K562 (cell line): ENCODE results near the gene KCNK4. TPM values are rescaled to one million over a fixed set of nuclear protein-coding genes. Genes with fewer than 3 reads are reported as not detected.

Experiments used
- ATAC-seq: fragments of 200-7000 bp; cut with Tn5 transposase; 3 replicates; pipeline ENCODE4 v1.9.1; 2020; ENCODE audit warnings: moderate library complexity
- BruUV-seq: library from RNA; stranded (reverse); fragments of 400-500 nt; replicated peaks from 2 replicates; lab custom pipeline; 2021; lab: Mats Ljungman, UMichigan
- CTCF ChIA-PET: fragments of 300-600 bp; formaldehyde crosslinking; extraction: SDS; loops from one replicate; lab custom pipeline; 2021; ENCODE audit warnings: low intra/inter-chr PET ratio; lab: Yijun Ruan, JAX
- POLR2A ChIA-PET: fragments of 300-600, 350-650 bp; sonication (Branson Sonifier 250); formaldehyde crosslinking; extraction: SDS; loops from one replicate; lab custom pipeline; 2021; ENCODE audit warnings: antibody characterized with exemption, inconsistent platforms; lab: Yijun Ruan, JAX
- DNase-seq, 4 experiments: peaks; one replicate each; pipeline versions ENCODE4 v3.0.0 to v3.0.0-alpha.2; 2011 to 2018; ENCODE audit warnings: low spot score in 3 of 4, mixed read lengths in 3 of 4; ENCODE audit errors: extremely low read depth in 1 of 4
- FAIRE-seq: peaks from 2 replicates; lab custom pipeline; 2011; peaks lifted over from hg19 to GRCh38; lab: Jason Lieb, UNC
- H2AFZ ChIP-seq: 2 replicates; pipeline ENCODE4 v1.6.0; 2011; ENCODE audit warnings: low read depth, low read length, control low read depth, inconsistent platforms
- H3K27ac ChIP-seq: fragments of 200-600 bp; 3 replicates; pipeline ENCODE4 v1.8.0; 2011; ENCODE audit warnings: low read depth, mild to moderate bottlenecking, control low read depth, inconsistent platforms, low read length, moderate library complexity, mixed read lengths; ENCODE audit errors: extremely low read depth
- H3K27me3 ChIP-seq, 2 experiments: fragments of 300-600 bp in 1 of 2; 2 replicates in 1 of 2; 3 replicates in 1 of 2; pipeline versions ENCODE4 v1.6.0 to v1.8.0; 2011; ENCODE audit warnings: inconsistent platforms in 2 of 2, low read length in 2 of 2, mild to moderate bottlenecking in 1 of 2, mixed read lengths in 1 of 2, moderate library complexity in 1 of 2; ENCODE audit not compliant: control insufficient read depth in 2 of 2, insufficient read depth in 2 of 2
- H3K36me3 ChIP-seq: fragments of 300-600 bp; 3 replicates; pipeline ENCODE4 v1.8.0; 2011; ENCODE audit warnings: mild to moderate bottlenecking, low read length, inconsistent platforms; ENCODE audit not compliant: control insufficient read depth, insufficient read depth
- H3K4me1 ChIP-seq, 2 experiments: fragments of 200-600 bp in 1 of 2; replicated peaks in 1 of 2; 2 replicates in 1 of 2; 3 replicates in 1 of 2; pipeline versions ENCODE4 v1.5.1 to v1.8.0; 2011; ENCODE audit warnings: inconsistent platforms in 2 of 2, low read length in 2 of 2, mild to moderate bottlenecking in 1 of 2, mixed read lengths in 1 of 2, moderate library complexity in 1 of 2; ENCODE audit not compliant: control insufficient read depth in 2 of 2, insufficient read depth in 2 of 2
- H3K4me2 ChIP-seq: 2 replicates; pipeline ENCODE4 v1.6.1; 2011; ENCODE audit warnings: low read length, control low read depth, inconsistent platforms, mixed read lengths; ENCODE audit not compliant: insufficient read depth
- H3K4me3 ChIP-seq: fragments of 200-600 bp; sonication (generic), shearing (Covaris generic); 2 replicates; pipeline ENCODE4 v1.5.1; 2016; ENCODE audit warnings: control low read depth, inconsistent platforms
- H3K79me2 ChIP-seq: fragments of 200-600 bp; 3 replicates; pipeline ENCODE4 v1.8.0; 2011; ENCODE audit warnings: low read length, inconsistent platforms; ENCODE audit not compliant: control insufficient read depth, insufficient read depth
- H3K9ac ChIP-seq, 2 experiments: 2 replicates each; pipeline versions ENCODE4 v1.6.0 to v1.6.1; 2011; ENCODE audit warnings: low read depth in 2 of 2, low read length in 2 of 2, control low read depth in 1 of 2, inconsistent platforms in 1 of 2, mild to moderate bottlenecking in 1 of 2, mixed read lengths in 1 of 2; ENCODE audit not compliant: insufficient read depth in 1 of 2
- H3K9me1 ChIP-seq: one replicate; pipeline ENCODE4 v1.6.0; 2011; ENCODE audit warnings: inconsistent platforms, mild to moderate bottlenecking, low read length, moderate library complexity; ENCODE audit not compliant: control insufficient read depth, insufficient read depth
- H3K9me3 ChIP-seq: replicated peaks from 2 replicates; pipeline ENCODE4 v1.5.1; 2011; ENCODE audit warnings: low read depth, low read length, inconsistent platforms; ENCODE audit not compliant: control insufficient read depth, insufficient read depth
- H4K20me1 ChIP-seq: replicated peaks from 2 replicates; pipeline ENCODE4 v1.6.1; 2011; ENCODE audit warnings: low read length, inconsistent platforms, mixed read lengths; ENCODE audit not compliant: control insufficient read depth, insufficient read depth
- BCOR ChIP-seq: fragments of 450-650 bp; IDR thresholded peaks from 2 replicates; pipeline ENCODE4 v1.6.1; 2016
- CSDE1 ChIP-seq, 2 experiments: fragments of 450-650 bp; IDR thresholded peaks; 2 replicates each; pipeline ENCODE4 v1.6.1; 2016; ENCODE audit warnings: mild to moderate bottlenecking in 1 of 2
- JUN ChIP-seq, 2 experiments: sonication (generic) in 1 of 2; formaldehyde crosslinking in 1 of 2; IDR thresholded peaks; 2 replicates each; pipeline versions ENCODE4 v1.6.1 to v1.8.0; 2012 to 2022; ENCODE audit warnings: borderline replicate concordance in 2 of 2, mild to moderate bottlenecking in 2 of 2, improper control_type of control experiment in 1 of 2, low read depth in 1 of 2, low read length in 1 of 2, missing genetic modification reagents in 1 of 2
- KAT8 ChIP-seq: fragments of 450-650 bp; IDR thresholded peaks from 2 replicates; pipeline ENCODE4 v1.6.1; 2016; ENCODE audit warnings: low read depth, mild to moderate bottlenecking
- KDM1A ChIP-seq, 2 experiments: fragments of 450-650 bp; IDR thresholded peaks; 2 replicates each; pipeline ENCODE4 v1.6.1; 2016; ENCODE audit warnings: mild to moderate bottlenecking in 2 of 2
- KDM2B ChIP-seq: fragments of 250-450 bp; sonication (Bioruptor Pico); IDR thresholded peaks from 2 replicates; pipeline ENCODE4 v1.8.0; 2021; ENCODE audit warnings: mild to moderate bottlenecking, moderate library complexity
- PHB2 ChIP-seq: fragments of 450-650 bp; IDR thresholded peaks from 2 replicates; pipeline ENCODE4 v1.6.1; 2017; ENCODE audit warnings: low read depth
- RB1 ChIP-seq: fragments of 450-650 bp; IDR thresholded peaks from 2 replicates; pipeline ENCODE4 v1.6.1; 2017; ENCODE audit warnings: low read depth, mild to moderate bottlenecking
- RBBP5 ChIP-seq: fragments of 200-600 bp; sonication (generic); IDR thresholded peaks from 2 replicates; pipeline ENCODE4 v1.6.1; 2012; ENCODE audit warnings: borderline replicate concordance, mild to moderate bottlenecking, low read length, control low read depth, inconsistent platforms; ENCODE audit not compliant: insufficient read depth, poor library complexity, severe bottlenecking
- RCOR1 ChIP-seq, 2 experiments: IDR thresholded peaks; 2 replicates each; pipeline ENCODE4 v1.6.1; 2012; ENCODE audit warnings: low read depth in 2 of 2, low read length in 2 of 2, borderline replicate concordance in 1 of 2, improper control_type of control experiment in 1 of 2
- SMARCA5 ChIP-seq: fragments of 450-650 bp; IDR thresholded peaks from 2 replicates; pipeline ENCODE4 v1.6.1; 2016
- SP2 ChIP-seq: IDR thresholded peaks from 2 replicates; pipeline ENCODE4 v1.6.1; 2011; ENCODE audit warnings: mild to moderate bottlenecking, low read depth, low read length, moderate library complexity; ENCODE audit not compliant: poor library complexity, severe bottlenecking; ENCODE audit errors: extremely low read depth
- SRF ChIP-seq, 2 experiments: fragments of 250-450, 450-650 bp in 1 of 2; sonication (Bioruptor Pico) in 1 of 2; sonication (generic) in 1 of 2; formaldehyde crosslinking; IDR thresholded peaks; 2 replicates each; pipeline versions ENCODE4 v1.5.0 to v1.5.1; 2020 to 2022; ENCODE audit warnings: mild to moderate bottlenecking in 1 of 2, missing genetic modification reagents in 1 of 2
- TCF7L2 ChIP-seq: fragments of 150-350 bp; IDR thresholded peaks from 2 replicates; pipeline ENCODE4 v1.6.1; 2016; ENCODE audit warnings: low read depth, mild to moderate bottlenecking, low read length, moderate library complexity
- ZC3H4 ChIP-seq: sonication (generic); formaldehyde crosslinking; IDR thresholded peaks from 2 replicates; pipeline ENCODE4 v1.9.0; 2021; ENCODE audit warnings: missing genetic modification reagents, borderline replicate concordance
- ZFP30 ChIP-seq: fragments of 250-450 bp; sonication (Bioruptor Pico); IDR thresholded peaks from 2 replicates; pipeline ENCODE4 v1.8.0; 2022; ENCODE audit warnings: moderate library complexity, mild to moderate bottlenecking, inconsistent platforms, borderline replicate concordance
- ZNF584 ChIP-seq: fragments of 200-800 bp; sonication (Bioruptor generic); IDR thresholded peaks from 2 replicates; pipeline ENCODE4 v1.6.1; 2016; ENCODE audit warnings: low read depth, mild to moderate bottlenecking, missing genetic modification characterization, missing compliant biosample characterization
- ZNF77 ChIP-seq: fragments of 250-450 bp; sonication (Bioruptor Pico); IDR thresholded peaks from 2 replicates; pipeline ENCODE4 v1.5.0; 2020
- WGBS: fragments of 100-300 bp; shearing (Covaris generic); methylation state at CpG from one replicate; pipeline ENCODE4 v1.1.6; 2016; ENCODE audit warnings: low coverage, mixed read lengths; ENCODE audit not compliant: insufficient coverage; ENCODE audit errors: missing lambda C conversion rate; 5-methylcytosine and 5-hydroxymethylcytosine counted together
- in situ Hi-C: fragments of 300-500 bp; cut with MboI; formaldehyde crosslinking; loops from 4 replicates; pipeline ENCODE4 v1.15.0; 2018; ENCODE audit warnings: inconsistent platforms, mixed read lengths
- intact Hi-C: fragments of 100-400 bp; cut with micrococcal nuclease; formaldehyde crosslinking; loops from 2 replicates; pipeline ENCODE4 v1.14.2; 2022
- polyA plus RNA-seq, 8 experiments: library from polyadenylated mRNA; depleted of rRNA in 4 of 8; stranded (reverse) in 5 of 8; unstranded in 3 of 8; fragments of >200 nt; fragmentation: Nextera tagmentation in 2 of 8; fragmentation: Illumina TruSeq in 1 of 8; extraction: Ambion mirVana in 2 of 8; extraction: Trizol in 1 of 8; gene quantifications; 2 replicates each; pipeline versions ENCODE4 v1.2.1 to v1.2.3, GENCODE V29; 2011 to 2014; ENCODE audit warnings: inconsistent platforms in 1 of 8, missing spikeins in 1 of 8
- total RNA-seq, 7 experiments: library from RNA; depleted of rRNA in 6 of 7; stranded (reverse); fragments of >200 nt in 6 of 7; fragmentation: Illumina TruSeq in 2 of 7; extraction: Trizol in 2 of 7; gene quantifications; 2 replicates each; pipeline versions ENCODE4 v1.2.1 to v1.2.3, GENCODE V29; 2011 to 2021; ENCODE audit warnings: low replicate concordance in 1 of 7

KCNK4 gene
- total and polyA plus RNA-seq, 9 of the 15 experiments (the other 6 are each of a cell fraction or from before 2014, with no cell fraction given): not detected

DNA sequence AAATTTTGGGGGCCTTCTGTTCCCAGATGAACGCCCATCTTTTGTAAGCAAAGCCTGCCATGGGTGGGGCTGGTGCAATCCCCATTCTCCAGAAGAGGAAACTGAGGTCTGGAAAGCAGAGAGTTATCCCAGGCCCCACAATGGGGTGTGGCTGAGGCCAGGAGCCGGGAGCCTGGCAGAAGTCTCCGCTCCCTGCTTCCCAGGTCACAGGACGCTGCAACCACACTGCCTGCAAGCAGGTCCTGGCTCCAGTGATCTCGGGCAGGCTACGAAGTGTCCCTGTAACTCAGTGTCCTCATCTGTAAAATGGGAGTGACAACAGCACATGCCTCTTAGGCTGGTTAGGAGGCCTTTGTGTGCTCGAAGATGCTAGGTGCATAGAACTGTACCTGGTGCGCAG lies 38.1 kb upstream of the KCNK4 start:
- POLR2A ChIA-PET: interaction anchor here (0.6 to 1.1 kb wide), 2 partner anchors 8 to 17 kb away, joined by 3 to 5 read pairs; no protein-coding TSS in a partner anchor
- Histone ChIP-seq H3K27ac (no peak overlapping the region), H3K36me3 (peaks cover 42% of the 10 kb centered on the region; the same call in 2 of the 3 replicates), H2AFZ (no peak overlapping the region), H3K4me1 (peaks cover 25 to 79% of the 10 kb centered on the region in 2 experiments), H3K4me3 (no peak overlapping the region), H3K27me3 (no peaks in the 10 kb centered on the region), H3K79me2 (peaks cover 27% of the 10 kb centered on the region), H3K9ac (peak overlapping the region in 1 of 2 experiments; percentile 95; a peak in 2 of 4 replicates), H3K9me1 (no peaks in the 10 kb centered on the region), H4K20me1 (peaks cover 7% of the 10 kb centered on the region), H3K9me3 (no peaks in the 10 kb centered on the region), H3K4me2 (no peak overlapping the region)
- no peak for DNase-seq
- FAIRE-seq: no peak
- CTCF ChIA-PET: no interaction called here
- TF ChIP-seq ZNF77 (CRISPR knock-in tag) (no peak), BCOR (peak; percentile 63; the same call in 1 of the 2 replicates), RB1 (0 out of 2 replicates have a peak, but pooled peaks have one; percentile 4), KDM1A (IDR thresholded peaks at IDR 0.05) (peak; percentile 20 to 23; a peak in 1 of 4 replicates)
- in situ Hi-C loops (no loop called here), intact Hi-C loops (no loop called here)
- ATAC-seq: no peak
- BruUV-seq: TSS peak; percentile 58
- WGBS: 77% methylated on average over 8 of the region's 8 CpGs

- Histone ChIP-seq H3K9me3 (no peaks in the 10 kb centered on the region), H3K9me1 (no peaks in the 10 kb centered on the region), H3K36me3 (peaks cover 47% of the 10 kb centered on the region; the same call in 2 of the 3 replicates), H3K27ac (no peak overlapping the region), H3K79me2 (peaks cover 27% of the 10 kb centered on the region), H3K27me3 (no peaks in the 10 kb centered on the region), H3K4me1 (peaks cover 21 to 78% of the 10 kb centered on the region in 2 experiments), H3K4me2 (no peak overlapping the region), H2AFZ (no peak overlapping the region), H3K9ac (0 out of 4 replicates have a peak overlapping the region, but pooled peaks of 1 of the 2 experiments have one; percentile 53), H3K4me3 (no peak overlapping the region), H4K20me1 (peaks cover 7% of the 10 kb centered on the region)
- CTCF ChIA-PET: no interaction called here
- DNase-seq (no peak), ATAC-seq (no peak), FAIRE-seq (no peak)
- POLR2A ChIA-PET: interaction anchor here (0.5 to 0.7 kb wide), 3 partner anchors 8 to 294 kb away, joined by 3 to 5 read pairs (median 4); no protein-coding TSS in a partner anchor
- WGBS: 88% methylated on average over 5 of the region's 5 CpGs
- no peak for TF ChIP-seq KAT8
- no peak for TF ChIP-seq ZC3H4 (CRISPR knock-in tag)
- TF ChIP-seq SP2: no peak
- no peak for TF ChIP-seq TCF7L2
- TF ChIP-seq JUN (IDR thresholded peaks at IDR 0.05; ENCODE audit: borderline replicate concordance, low read depth, low read length): no peak
- no peak for TF ChIP-seq JUN (CRISPR knock-in tag; IDR thresholded peaks at IDR 0.05; ENCODE audit: borderline replicate concordance)
- TF ChIP-seq CSDE1 (IDR thresholded peaks at IDR 0.05): no peak
- TF ChIP-seq ZFP30: no peak
- TF ChIP-seq RBBP5: no peak
- no peak for TF ChIP-seq PHB2
- no peak for TF ChIP-seq ZNF584 (CRISPR knock-in tag)
- no peak for TF ChIP-seq SRF (CRISPR knock-in tag; IDR thresholded peaks at IDR 0.05)
- no peak for TF ChIP-seq KDM2B
- no peak for TF ChIP-seq RCOR1 (IDR thresholded peaks at IDR 0.05; ENCODE audit: borderline replicate concordance in 1 of 2, low read depth in 2 of 2, low read length in 2 of 2)
- TF ChIP-seq SMARCA5: no peak
- no TSS peak for BruUV-seq
- intact Hi-C loops: no loop called here
- in situ Hi-C loops: no loop called here
Observed at GRCh38 chr11:64253481-64253880, 37.6 kb upstream of the KCNK4 start.
